GM23338 (cell line): ENCODE data around the gene EXOG. TPM values are rescaled to one million over a fixed set of nuclear protein-coding genes. Genes with fewer than 3 reads are reported as not detected.

Experiments used
- ATAC-seq: fragments of 200-7000 bp; cut with Tn5 transposase; 3 replicates; pipeline ENCODE4 v1.9.1; 2020
- DNase-seq: peaks from one replicate; pipeline ENCODE4 v3.0.0-alpha.2; 2015; ENCODE audit warnings: low spot score
- H2AFZ ChIP-seq: fragments of 200-600 bp; sonication (generic); 2 replicates; pipeline ENCODE4 v1.8.0; 2016; ENCODE audit warnings: antibody characterized with exemption, mild to moderate bottlenecking, moderate library complexity
- H3F3A ChIP-seq: fragments of 200-600 bp; sonication (generic); replicated peaks from 2 replicates; pipeline ENCODE4 v1.8.0; 2017; ENCODE audit warnings: antibody characterized with exemption, mixed run types, low read depth
- H3K27ac ChIP-seq: fragments of 200-600 bp; sonication (generic); 2 replicates; pipeline ENCODE4 v1.6.1; 2016; ENCODE audit warnings: low read depth
- H3K27me3 ChIP-seq: fragments of 200-600 bp; sonication (generic); 2 replicates; pipeline ENCODE4 v1.8.0; 2016; ENCODE audit warnings: mild to moderate bottlenecking, mixed run types, moderate library complexity; ENCODE audit not compliant: insufficient read depth
- H3K36me3 ChIP-seq: fragments of 200-600 bp; sonication (generic); 2 replicates; pipeline ENCODE4 v1.8.0; 2016; ENCODE audit warnings: mild to moderate bottlenecking; ENCODE audit not compliant: insufficient read depth
- H3K4me1 ChIP-seq: fragments of 200-600 bp; sonication (generic); 2 replicates; pipeline ENCODE4 v1.8.0; 2016; ENCODE audit warnings: mild to moderate bottlenecking, moderate library complexity; ENCODE audit not compliant: insufficient read depth
- H3K4me2 ChIP-seq: fragments of 200-600 bp; sonication (generic); 2 replicates; pipeline ENCODE4 v1.7.1; 2017; ENCODE audit warnings: mixed run types
- H3K4me3 ChIP-seq: fragments of 200-600 bp; sonication (generic); 2 replicates; pipeline ENCODE4 v1.6.1; 2016; ENCODE audit warnings: mixed run types
- H3K79me2 ChIP-seq: fragments of 200-600 bp; sonication (generic); replicated peaks from 2 replicates; pipeline ENCODE4 v1.8.0; 2017; ENCODE audit warnings: mild to moderate bottlenecking; ENCODE audit not compliant: insufficient read depth
- H3K9me2 ChIP-seq: fragments of 200-600 bp; sonication (generic); 2 replicates; pipeline ENCODE4 v1.8.0; 2017; ENCODE audit not compliant: insufficient read depth
- H4K20me1 ChIP-seq: fragments of 200-600 bp; sonication (generic); replicated peaks from 2 replicates; pipeline ENCODE4 v1.8.0; 2017; ENCODE audit warnings: mild to moderate bottlenecking; ENCODE audit not compliant: insufficient read depth
- H3K27ac Mint-ChIP-seq: 2 replicates; pipeline ENCODE4 v1.8.0; 2020; ENCODE audit warnings: inconsistent platforms, mild to moderate bottlenecking, moderate library complexity, mixed read lengths
- H3K27me3 Mint-ChIP-seq: 3 replicates; pipeline ENCODE4 v1.8.0; 2022; ENCODE audit warnings: low read depth, mild to moderate bottlenecking, moderate library complexity, mixed read lengths, inconsistent platforms; ENCODE audit not compliant: insufficient read depth, poor library complexity
- H3K36me3 Mint-ChIP-seq: 3 replicates; pipeline ENCODE4 v1.8.0; 2021; ENCODE audit warnings: low read depth, mild to moderate bottlenecking, inconsistent platforms, moderate library complexity, mixed read lengths
- H3K4me1 Mint-ChIP-seq: 3 replicates; pipeline ENCODE4 v1.8.0; 2020; ENCODE audit warnings: mild to moderate bottlenecking, inconsistent platforms, mixed read lengths
- H3K4me3 Mint-ChIP-seq: 3 replicates; pipeline ENCODE4 v1.8.0; 2021; ENCODE audit warnings: moderate library complexity, mild to moderate bottlenecking, inconsistent platforms, mixed read lengths
- H3K9me3 Mint-ChIP-seq: 3 replicates; pipeline ENCODE4 v1.8.0; 2020; ENCODE audit warnings: moderate library complexity, mild to moderate bottlenecking, inconsistent platforms, mixed read lengths
- CREB1 ChIP-seq: fragments of 250-450 bp; sonication (Bioruptor Pico); IDR thresholded peaks from 2 replicates; pipeline ENCODE4 v1.5.0; 2020; ENCODE audit warnings: low read depth, mild to moderate bottlenecking, moderate library complexity
- EZH2 ChIP-seq: fragments of 200-600 bp; sonication (generic); IDR thresholded peaks from one replicate; pipeline ENCODE4 v1.8.0; 2017; ENCODE audit warnings: antibody characterized with exemption, mild to moderate bottlenecking, low read depth; ENCODE audit not compliant: unreplicated experiment
- JUNB ChIP-seq: IDR thresholded peaks from one replicate; pipeline ENCODE4 v1.6.1; 2016; ENCODE audit warnings: antibody characterized with exemption; ENCODE audit not compliant: unreplicated experiment
- POLR2AphosphoS5 ChIP-seq: IDR thresholded peaks from 2 replicates; pipeline ENCODE4 v1.6.1; 2016; ENCODE audit warnings: antibody characterized with exemption, low read depth
- STAT1 ChIP-seq: IDR thresholded peaks from one replicate; pipeline ENCODE4 v1.6.1; 2016; ENCODE audit warnings: antibody characterized with exemption; ENCODE audit not compliant: unreplicated experiment
- ZNF331 ChIP-seq: fragments of 250-450 bp; sonication (Bioruptor Pico); IDR thresholded peaks from 2 replicates; pipeline ENCODE4 v1.5.0; 2020; ENCODE audit warnings: low read depth, mild to moderate bottlenecking, moderate library complexity
- polyA plus RNA-seq: library from polyadenylated mRNA; unstranded; fragments of >200 nt; fragmentation: Nextera tagmentation; extraction: Ambion mirVana; gene quantifications from 2 replicates; pipeline ENCODE4 v1.2.1, GENCODE V29; 2016
- total RNA-seq: library from RNA; depleted of rRNA; stranded (reverse); fragments of >200 nt; shearing (Covaris generic); gene quantifications from 2 replicates; pipeline ENCODE4 v1.2.3, GENCODE V29; 2014
- TF ChIP-seq, protein P1 (sequence below): IDR thresholded peaks from one replicate; pipeline ENCODE4 v1.6.1; 2018; ENCODE audit warnings: antibody characterized with exemption; ENCODE audit not compliant: unreplicated experiment
- TF ChIP-seq, protein P2 (sequence below), 2 experiments: fragments of 200-600 bp in 1 of 2; sonication (generic) in 1 of 2; conservative IDR thresholded peaks; 2 replicates each; pipeline versions ENCODE4 v1.5.1 to v1.6.1; 2016 to 2017; ENCODE audit warnings: antibody characterized with exemption in 2 of 2, low read depth in 2 of 2, mild to moderate bottlenecking in 2 of 2, moderate library complexity in 1 of 2
- TF ChIP-seq, protein P3 (sequence below): fragments of 250-450 bp; sonication (Bioruptor Pico); IDR thresholded peaks from 2 replicates; pipeline ENCODE4 v1.5.0; 2020; ENCODE audit warnings: mild to moderate bottlenecking, moderate library complexity
- TF ChIP-seq, protein P4 (sequence below): IDR thresholded peaks from 2 replicates; pipeline ENCODE4 v1.6.1; 2016; ENCODE audit warnings: antibody characterized with exemption

Gene EXOG
- total and polyA plus RNA-seq, 2 experiments from 2014 or later = 9.7 to 11.3 TPM

DNA sequence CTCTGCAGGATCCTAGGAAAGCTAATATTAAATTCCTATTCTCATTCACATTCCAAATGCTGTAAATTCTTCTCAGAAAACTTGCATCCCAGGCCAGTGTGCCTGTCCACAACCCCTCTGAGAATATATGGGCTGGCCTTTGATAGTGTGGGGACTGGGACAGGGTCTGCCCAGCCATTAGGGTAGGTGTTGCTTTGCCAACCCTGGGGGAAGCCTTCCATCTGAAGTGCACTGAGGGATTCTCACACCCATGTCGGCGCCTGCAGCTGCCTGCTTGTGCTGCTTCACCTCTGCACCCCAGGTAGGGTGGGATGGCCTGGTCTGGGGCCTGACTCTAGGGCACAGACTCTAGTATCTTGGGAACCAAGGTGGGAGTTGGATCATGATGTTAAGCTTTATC is 15.2 kb upstream of the EXOG start (continued):
- TF ChIP-seq, protein P1, sequence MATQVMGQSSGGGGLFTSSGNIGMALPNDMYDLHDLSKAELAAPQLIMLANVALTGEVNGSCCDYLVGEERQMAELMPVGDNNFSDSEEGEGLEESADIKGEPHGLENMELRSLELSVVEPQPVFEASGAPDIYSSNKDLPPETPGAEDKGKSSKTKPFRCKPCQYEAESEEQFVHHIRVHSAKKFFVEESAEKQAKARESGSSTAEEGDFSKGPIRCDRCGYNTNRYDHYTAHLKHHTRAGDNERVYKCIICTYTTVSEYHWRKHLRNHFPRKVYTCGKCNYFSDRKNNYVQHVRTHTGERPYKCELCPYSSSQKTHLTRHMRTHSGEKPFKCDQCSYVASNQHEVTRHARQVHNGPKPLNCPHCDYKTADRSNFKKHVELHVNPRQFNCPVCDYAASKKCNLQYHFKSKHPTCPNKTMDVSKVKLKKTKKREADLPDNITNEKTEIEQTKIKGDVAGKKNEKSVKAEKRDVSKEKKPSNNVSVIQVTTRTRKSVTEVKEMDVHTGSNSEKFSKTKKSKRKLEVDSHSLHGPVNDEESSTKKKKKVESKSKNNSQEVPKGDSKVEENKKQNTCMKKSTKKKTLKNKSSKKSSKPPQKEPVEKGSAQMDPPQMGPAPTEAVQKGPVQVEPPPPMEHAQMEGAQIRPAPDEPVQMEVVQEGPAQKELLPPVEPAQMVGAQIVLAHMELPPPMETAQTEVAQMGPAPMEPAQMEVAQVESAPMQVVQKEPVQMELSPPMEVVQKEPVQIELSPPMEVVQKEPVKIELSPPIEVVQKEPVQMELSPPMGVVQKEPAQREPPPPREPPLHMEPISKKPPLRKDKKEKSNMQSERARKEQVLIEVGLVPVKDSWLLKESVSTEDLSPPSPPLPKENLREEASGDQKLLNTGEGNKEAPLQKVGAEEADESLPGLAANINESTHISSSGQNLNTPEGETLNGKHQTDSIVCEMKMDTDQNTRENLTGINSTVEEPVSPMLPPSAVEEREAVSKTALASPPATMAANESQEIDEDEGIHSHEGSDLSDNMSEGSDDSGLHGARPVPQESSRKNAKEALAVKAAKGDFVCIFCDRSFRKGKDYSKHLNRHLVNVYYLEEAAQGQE = no peak
- TF ChIP-seq, protein P2, sequence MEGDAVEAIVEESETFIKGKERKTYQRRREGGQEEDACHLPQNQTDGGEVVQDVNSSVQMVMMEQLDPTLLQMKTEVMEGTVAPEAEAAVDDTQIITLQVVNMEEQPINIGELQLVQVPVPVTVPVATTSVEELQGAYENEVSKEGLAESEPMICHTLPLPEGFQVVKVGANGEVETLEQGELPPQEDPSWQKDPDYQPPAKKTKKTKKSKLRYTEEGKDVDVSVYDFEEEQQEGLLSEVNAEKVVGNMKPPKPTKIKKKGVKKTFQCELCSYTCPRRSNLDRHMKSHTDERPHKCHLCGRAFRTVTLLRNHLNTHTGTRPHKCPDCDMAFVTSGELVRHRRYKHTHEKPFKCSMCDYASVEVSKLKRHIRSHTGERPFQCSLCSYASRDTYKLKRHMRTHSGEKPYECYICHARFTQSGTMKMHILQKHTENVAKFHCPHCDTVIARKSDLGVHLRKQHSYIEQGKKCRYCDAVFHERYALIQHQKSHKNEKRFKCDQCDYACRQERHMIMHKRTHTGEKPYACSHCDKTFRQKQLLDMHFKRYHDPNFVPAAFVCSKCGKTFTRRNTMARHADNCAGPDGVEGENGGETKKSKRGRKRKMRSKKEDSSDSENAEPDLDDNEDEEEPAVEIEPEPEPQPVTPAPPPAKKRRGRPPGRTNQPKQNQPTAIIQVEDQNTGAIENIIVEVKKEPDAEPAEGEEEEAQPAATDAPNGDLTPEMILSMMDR (conservative IDR thresholded peaks at IDR 0.05; ENCODE audit: low read depth in 2 of 2) = no peak

DNA sequence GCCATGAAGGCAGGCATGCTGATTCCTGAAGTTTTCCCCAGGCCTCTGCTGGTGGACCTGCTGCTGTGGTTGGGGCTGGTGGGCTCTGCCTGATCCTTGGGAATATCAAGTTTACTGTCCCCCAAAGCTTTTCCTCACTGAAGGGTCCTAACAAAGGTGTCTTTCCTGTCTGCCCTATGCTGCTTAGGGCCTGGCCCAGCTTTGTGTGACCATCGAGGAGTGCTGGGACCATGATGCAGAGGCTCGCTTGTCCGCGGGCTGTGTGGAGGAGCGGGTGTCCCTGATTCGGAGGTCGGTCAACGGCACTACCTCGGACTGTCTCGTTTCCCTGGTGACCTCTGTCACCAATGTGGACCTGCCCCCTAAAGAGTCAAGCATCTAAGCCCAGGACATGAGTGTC is 13.2 kb upstream of the EXOG start:
- H3F3A ChIP-seq = no peaks in the 10 kb centered on the region
- peaks cover 30% of the 10 kb centered on the region for H3K36me3 ChIP-seq
- peaks cover 66% of the 10 kb centered on the region for H3K36me3 Mint-ChIP-seq
- H3K9me2 ChIP-seq = no peaks in the 10 kb centered on the region
- peaks cover 2% of the 10 kb centered on the region for H3K27me3 Mint-ChIP-seq
- H3K27ac ChIP-seq = no peak overlapping the region
- H3K4me3 Mint-ChIP-seq = no peak overlapping the region
- H3K4me1 Mint-ChIP-seq = no peaks in the 10 kb centered on the region
- H2AFZ ChIP-seq = no peak overlapping the region
- H3K27me3 ChIP-seq = no peaks in the 10 kb centered on the region
- H3K4me1 ChIP-seq = no peaks in the 10 kb centered on the region
- peaks cover 10% of the 10 kb centered on the region; the same call in 1 of the 2 replicates for H3K79me2 ChIP-seq
- no peaks in the 10 kb centered on the region for H3K9me3 Mint-ChIP-seq
- H3K4me2 ChIP-seq = no peak overlapping the region
- DNase-seq (no peak), ATAC-seq (no peak)
- H4K20me1 ChIP-seq = peaks cover 10% of the 10 kb centered on the region; the same call in 1 of the 2 replicates
- no peak overlapping the region for H3K27ac Mint-ChIP-seq
- H3K4me3 ChIP-seq = no peak overlapping the region
- TF ChIP-seq EZH2 (no peak), CREB1 (no peak), STAT1 (no peak), POLR2AphosphoS5 (no peak), ZNF331 (no peak), JUNB (no peak)
- TF ChIP-seq, protein P3, sequence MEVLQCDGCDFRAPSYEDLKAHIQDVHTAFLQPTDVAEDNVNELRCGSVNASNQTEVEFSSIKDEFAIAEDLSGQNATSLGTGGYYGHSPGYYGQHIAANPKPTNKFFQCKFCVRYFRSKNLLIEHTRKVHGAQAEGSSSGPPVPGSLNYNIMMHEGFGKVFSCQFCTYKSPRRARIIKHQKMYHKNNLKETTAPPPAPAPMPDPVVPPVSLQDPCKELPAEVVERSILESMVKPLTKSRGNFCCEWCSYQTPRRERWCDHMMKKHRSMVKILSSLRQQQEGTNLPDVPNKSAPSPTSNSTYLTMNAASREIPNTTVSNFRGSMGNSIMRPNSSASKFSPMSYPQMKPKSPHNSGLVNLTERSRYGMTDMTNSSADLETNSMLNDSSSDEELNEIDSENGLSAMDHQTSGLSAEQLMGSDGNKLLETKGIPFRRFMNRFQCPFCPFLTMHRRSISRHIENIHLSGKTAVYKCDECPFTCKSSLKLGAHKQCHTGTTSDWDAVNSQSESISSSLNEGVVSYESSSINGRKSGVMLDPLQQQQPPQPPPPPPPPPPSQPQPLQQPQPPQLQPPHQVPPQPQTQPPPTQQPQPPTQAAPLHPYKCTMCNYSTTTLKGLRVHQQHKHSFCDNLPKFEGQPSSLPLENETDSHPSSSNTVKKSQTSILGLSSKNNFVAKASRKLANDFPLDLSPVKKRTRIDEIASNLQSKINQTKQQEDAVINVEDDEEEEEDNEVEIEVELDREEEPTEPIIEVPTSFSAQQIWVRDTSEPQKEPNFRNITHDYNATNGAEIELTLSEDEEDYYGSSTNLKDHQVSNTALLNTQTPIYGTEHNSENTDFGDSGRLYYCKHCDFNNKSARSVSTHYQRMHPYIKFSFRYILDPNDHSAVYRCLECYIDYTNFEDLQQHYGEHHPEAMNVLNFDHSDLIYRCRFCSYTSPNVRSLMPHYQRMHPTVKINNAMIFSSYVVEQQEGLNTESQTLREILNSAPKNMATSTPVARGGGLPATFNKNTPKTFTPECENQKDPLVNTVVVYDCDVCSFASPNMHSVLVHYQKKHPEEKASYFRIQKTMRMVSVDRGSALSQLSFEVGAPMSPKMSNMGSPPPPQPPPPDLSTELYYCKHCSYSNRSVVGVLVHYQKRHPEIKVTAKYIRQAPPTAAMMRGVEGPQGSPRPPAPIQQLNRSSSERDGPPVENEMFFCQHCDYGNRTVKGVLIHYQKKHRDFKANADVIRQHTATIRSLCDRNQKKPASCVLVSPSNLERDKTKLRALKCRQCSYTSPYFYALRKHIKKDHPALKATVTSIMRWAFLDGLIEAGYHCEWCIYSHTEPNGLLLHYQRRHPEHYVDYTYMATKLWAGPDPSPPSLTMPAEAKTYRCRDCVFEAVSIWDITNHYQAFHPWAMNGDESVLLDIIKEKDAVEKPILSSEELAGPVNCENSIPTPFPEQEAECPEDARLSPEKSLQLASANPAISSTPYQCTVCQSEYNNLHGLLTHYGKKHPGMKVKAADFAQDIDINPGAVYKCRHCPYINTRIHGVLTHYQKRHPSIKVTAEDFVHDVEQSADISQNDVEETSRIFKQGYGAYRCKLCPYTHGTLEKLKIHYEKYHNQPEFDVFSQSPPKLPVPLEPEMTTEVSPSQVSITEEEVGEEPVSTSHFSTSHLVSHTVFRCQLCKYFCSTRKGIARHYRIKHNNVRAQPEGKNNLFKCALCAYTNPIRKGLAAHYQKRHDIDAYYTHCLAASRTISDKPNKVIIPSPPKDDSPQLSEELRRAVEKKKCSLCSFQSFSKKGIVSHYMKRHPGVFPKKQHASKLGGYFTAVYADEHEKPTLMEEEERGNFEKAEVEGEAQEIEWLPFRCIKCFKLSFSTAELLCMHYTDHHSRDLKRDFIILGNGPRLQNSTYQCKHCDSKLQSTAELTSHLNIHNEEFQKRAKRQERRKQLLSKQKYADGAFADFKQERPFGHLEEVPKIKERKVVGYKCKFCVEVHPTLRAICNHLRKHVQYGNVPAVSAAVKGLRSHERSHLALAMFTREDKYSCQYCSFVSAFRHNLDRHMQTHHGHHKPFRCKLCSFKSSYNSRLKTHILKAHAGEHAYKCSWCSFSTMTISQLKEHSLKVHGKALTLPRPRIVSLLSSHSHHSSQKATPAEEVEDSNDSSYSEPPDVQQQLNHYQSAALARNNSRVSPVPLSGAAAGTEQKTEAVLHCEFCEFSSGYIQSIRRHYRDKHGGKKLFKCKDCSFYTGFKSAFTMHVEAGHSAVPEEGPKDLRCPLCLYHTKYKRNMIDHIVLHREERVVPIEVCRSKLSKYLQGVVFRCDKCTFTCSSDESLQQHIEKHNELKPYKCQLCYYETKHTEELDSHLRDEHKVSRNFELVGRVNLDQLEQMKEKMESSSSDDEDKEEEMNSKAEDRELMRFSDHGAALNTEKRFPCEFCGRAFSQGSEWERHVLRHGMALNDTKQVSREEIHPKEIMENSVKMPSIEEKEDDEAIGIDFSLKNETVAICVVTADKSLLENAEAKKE (CRISPR knock-in tag) = no peak
- TF ChIP-seq, protein P4, sequence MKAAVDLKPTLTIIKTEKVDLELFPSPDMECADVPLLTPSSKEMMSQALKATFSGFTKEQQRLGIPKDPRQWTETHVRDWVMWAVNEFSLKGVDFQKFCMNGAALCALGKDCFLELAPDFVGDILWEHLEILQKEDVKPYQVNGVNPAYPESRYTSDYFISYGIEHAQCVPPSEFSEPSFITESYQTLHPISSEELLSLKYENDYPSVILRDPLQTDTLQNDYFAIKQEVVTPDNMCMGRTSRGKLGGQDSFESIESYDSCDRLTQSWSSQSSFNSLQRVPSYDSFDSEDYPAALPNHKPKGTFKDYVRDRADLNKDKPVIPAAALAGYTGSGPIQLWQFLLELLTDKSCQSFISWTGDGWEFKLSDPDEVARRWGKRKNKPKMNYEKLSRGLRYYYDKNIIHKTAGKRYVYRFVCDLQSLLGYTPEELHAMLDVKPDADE = no peak
- TF ChIP-seq, protein P2 (conservative IDR thresholded peaks at IDR 0.05; ENCODE audit: low read depth in 2 of 2) = no peak
